ENCODE measurements around the gene ARHGAP1.
A peak's percentile ranks its signal among the peaks of the same experiment; 100 is the strongest.
"Not testable (repeated sequence)": the region's sequence is repeated elsewhere in the genome, so short reads cannot be mapped to it uniquely, and the experiment has no call there.

Gene ARHGAP1

DNA sequence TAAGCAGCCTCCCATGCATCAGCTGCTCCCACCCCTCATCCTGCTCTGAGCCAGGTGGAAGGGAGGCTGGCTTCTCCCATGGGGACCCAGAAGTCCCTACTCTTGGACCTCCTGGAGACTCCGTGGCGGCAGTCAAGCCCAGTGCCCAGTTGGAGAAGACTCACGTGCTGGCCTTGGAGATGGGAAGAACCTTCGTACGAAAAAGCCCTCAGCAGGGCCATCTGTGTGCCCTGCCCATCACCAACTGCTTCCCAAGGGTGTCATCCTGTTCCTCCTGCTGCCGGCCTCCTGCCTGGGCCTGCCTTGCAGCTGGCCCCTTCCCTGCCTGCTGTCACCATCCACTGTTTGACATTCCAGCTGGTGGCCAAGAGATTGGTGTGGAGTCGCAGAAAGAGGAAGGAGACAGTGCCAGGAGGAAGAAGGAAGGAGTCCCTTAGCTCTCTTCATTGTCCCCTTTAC, 28.0 kb downstream of the ARHGAP1 start:
- no peak for DNase-seq (ENCODE audit: low read depth in 1 of 2, low spot score in 1 of 2)
- in situ Hi-C loops (cut with HindIII; ENCODE audit: low pct_unique_long_range_greater_than_20kb, low sequenced_read_pairs): no loop called here

DNA sequence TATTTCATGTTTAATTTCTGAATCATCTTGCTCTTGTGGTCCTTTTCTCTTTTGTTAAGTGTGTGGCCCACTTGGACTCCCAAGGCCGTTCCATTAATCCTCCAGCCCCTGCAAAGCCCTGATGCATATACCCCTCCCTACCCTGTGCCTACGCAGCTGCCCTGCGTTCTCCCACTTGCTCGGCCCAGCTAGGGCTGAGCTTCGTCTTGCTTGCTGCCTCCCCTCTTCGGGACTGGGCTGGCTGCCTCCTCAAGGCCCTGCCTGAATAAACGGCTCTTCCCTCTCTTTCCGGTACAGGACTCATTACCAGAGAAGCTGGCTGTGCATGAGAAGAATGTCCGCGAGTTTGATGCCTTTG, 28.5 kb downstream of the ARHGAP1 start:
- in situ Hi-C loops (cut with HindIII; ENCODE audit: low pct_unique_long_range_greater_than_20kb, low sequenced_read_pairs): no loop called here
- DNase-seq (ENCODE audit: low read depth in 1 of 2, low spot score in 1 of 2): no peak
- no peak for TF ChIP-seq JUND (IDR thresholded peaks at IDR 0.05; ENCODE audit: low read depth)

More for the DNA sequence above, 28.0 kb downstream of the ARHGAP1 start:
- no peak for TF ChIP-seq JUND (IDR thresholded peaks at IDR 0.05; ENCODE audit: low read depth)

DNA sequence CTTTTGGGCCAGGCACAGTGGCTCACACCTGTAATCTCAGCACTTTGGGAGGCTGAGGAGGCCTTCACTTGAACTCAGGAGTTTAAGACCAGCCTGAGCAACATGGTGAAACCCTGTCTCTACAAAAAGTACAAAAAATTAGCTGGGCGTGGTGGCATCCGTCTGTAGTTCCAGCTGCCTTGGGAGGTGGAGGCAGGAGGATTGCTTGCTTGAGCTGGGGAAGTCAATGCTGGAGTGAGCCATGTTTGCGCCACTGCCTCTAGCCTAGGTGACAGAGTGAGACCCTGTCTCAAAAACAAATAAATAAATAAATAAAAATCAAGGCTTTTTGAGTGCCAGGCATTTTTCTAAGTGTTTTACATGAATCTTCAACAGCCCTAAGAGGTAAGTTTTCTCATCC, 29.9 kb downstream of the ARHGAP1 start:
- DNase-seq (ENCODE audit: low read depth in 1 of 2, low spot score in 1 of 2); in situ Hi-C loops (cut with HindIII; ENCODE audit: low pct_unique_long_range_greater_than_20kb, low sequenced_read_pairs): not testable (repeated sequence)

DNA sequence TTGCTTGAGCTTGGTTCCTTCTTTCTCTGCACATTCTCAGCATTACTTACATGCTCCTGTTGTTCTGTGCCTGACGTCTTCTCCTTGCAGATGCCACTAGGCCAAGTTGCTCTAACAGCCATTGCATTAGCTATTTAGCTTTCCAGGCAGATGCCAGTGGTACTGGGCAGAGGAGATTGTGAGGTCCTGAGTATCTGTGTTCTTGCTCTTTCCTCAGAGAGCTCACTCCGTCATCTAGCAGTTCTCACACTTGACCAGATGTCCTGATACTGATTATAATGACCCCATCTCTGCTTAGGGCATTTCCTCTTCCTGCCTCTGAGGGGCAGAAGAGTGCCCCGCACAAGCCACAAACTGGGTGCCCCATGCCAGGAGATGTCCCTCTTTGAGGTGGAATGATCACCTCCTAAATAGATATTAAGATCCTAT, 30.7 kb downstream of the ARHGAP1 start:
- peak in 1 of 2 experiments; percentile 35 for DNase-seq (ENCODE audit: low read depth in 1 of 2, low spot score in 1 of 2)
- no peak for TF ChIP-seq JUND (IDR thresholded peaks at IDR 0.05; ENCODE audit: low read depth)
- in situ Hi-C loops (cut with HindIII; ENCODE audit: low pct_unique_long_range_greater_than_20kb, low sequenced_read_pairs): no loop called here

DNA sequence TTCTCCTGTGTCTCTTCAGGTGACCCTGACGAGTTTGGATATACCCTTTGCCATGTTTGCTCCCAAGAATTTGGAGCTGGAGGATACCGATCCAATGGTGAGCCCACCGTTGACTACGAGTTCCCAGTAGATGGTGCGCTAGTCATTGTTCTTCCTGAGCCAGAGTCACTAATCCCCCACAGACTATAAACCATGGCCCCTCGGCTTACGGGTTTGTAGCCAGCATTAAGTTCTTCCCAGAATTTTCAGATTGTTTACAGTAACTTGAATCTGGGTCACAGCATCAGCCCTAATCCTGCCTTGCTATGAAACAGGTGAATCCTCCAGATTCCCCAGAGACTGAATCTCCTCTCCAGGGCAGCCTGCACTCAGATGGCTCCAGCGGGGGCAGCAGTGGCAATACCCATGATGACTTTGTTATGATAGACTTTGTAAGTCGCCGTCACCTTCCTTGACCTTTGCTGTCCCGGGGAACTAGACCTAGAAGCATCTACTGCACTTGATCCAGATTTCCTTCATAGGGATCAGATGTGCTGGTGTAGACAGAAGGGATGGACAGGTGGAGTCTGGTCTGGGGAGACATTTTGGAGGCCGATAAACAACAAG, 31.8 kb downstream of the ARHGAP1 start:
- in situ Hi-C loops (cut with HindIII; ENCODE audit: low pct_unique_long_range_greater_than_20kb, low sequenced_read_pairs): no loop called here
- DNase-seq (ENCODE audit: low read depth in 1 of 2, low spot score in 1 of 2): no peak
- no peak for TF ChIP-seq JUND (IDR thresholded peaks at IDR 0.05; ENCODE audit: low read depth)

DNA sequence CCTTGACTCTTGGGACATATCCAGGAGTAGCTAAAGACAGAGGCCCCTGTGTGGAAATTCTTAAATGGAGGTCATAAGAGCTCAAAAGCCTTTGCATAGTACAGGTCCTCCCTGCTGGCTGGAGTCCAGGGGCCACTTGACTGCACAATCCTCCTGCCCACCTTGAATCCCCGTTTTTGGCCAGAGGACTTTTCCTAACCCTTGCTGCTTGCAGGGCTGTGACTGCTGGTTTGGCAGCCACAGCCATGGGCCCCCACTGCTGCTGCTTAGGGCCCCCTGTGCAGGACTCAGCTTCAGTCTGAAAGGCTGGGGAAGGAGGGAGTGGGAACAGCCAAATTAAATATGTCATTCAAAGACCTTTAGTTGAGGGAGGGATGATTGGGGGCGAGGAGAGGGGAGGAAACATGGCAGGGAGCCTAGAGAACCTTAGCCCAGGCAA, 33.4 kb downstream of the ARHGAP1 start:
- in situ Hi-C loops (cut with HindIII; ENCODE audit: low pct_unique_long_range_greater_than_20kb, low sequenced_read_pairs): no loop called here
- DNase-seq (ENCODE audit: low read depth in 1 of 2, low spot score in 1 of 2): no peak
- TF ChIP-seq JUND (IDR thresholded peaks at IDR 0.05; ENCODE audit: low read depth): no peak

DNA sequence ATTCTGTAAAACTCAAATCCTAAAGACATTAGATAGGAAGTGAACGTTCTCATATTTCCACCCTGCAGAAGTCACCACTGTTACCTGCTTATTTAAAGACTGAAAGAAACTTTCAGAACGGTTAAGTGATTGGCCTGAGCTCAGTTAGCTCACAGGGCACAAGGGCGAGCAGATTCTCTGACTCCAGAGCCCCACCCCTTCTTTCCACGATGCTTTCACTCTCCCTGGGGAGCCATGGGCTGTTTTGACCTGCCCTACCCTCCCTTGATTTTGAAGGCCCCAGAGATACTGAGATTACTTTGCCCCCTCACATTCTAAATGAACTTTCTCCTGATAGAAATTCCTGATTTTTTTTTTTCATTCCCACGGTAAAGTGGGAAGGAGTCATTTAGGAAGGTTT, 33.9 kb downstream of the ARHGAP1 start:
- in situ Hi-C loops (cut with HindIII; ENCODE audit: low pct_unique_long_range_greater_than_20kb, low sequenced_read_pairs): no loop called here
- DNase-seq (ENCODE audit: low read depth in 1 of 2, low spot score in 1 of 2): no peak
- no peak for TF ChIP-seq JUND (IDR thresholded peaks at IDR 0.05; ENCODE audit: low read depth)

DNA sequence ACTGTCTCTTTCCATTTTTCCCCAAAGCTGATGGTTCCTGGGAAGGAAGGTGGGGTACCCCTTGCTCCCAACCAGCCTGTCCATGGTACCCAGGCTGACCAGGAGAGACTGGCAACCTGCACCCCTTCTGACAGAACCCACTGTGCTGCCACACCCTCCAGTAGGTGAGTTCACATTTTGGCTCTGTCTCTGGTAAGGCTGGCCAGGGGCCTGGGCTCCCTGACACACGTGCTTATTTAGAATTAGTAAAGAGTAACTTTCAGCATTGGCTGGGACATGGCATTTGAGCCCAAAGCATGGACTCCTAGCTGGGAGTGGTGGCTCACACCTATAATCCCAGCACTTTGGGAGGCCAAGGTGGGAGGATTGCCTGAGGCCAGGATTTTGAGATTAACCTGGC, 35.1 kb downstream of the ARHGAP1 start:
- DNase-seq (ENCODE audit: low read depth in 1 of 2, low spot score in 1 of 2): no peak
- no peak for TF ChIP-seq JUND (IDR thresholded peaks at IDR 0.05; ENCODE audit: low read depth)
- in situ Hi-C loops (cut with HindIII; ENCODE audit: low pct_unique_long_range_greater_than_20kb, low sequenced_read_pairs): no loop called here

DNA sequence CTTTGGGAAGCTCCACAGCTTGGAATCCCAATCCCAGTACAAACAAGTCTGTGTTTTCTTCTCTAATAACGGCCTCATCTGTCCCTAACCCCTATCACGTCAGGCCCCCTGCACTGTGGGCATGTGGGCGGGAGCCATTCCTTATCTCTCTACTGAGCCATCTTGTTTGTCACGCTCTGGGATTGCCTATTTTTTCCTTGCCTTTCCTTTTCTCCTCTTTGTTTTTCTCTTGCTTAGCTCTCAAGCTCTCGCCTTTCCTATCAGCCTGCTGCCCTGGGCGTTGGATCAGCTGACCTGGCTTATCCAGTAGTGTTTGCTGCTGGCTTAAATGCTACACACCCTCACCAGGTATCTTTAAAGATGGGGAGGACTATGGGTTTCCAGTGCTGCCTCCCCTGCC, 35.8 kb downstream of the ARHGAP1 start:
- in situ Hi-C loops (cut with HindIII; ENCODE audit: low pct_unique_long_range_greater_than_20kb, low sequenced_read_pairs): no loop called here
- DNase-seq (ENCODE audit: low read depth in 1 of 2, low spot score in 1 of 2): no peak
- no peak for TF ChIP-seq JUND (IDR thresholded peaks at IDR 0.05; ENCODE audit: low read depth)

DNA sequence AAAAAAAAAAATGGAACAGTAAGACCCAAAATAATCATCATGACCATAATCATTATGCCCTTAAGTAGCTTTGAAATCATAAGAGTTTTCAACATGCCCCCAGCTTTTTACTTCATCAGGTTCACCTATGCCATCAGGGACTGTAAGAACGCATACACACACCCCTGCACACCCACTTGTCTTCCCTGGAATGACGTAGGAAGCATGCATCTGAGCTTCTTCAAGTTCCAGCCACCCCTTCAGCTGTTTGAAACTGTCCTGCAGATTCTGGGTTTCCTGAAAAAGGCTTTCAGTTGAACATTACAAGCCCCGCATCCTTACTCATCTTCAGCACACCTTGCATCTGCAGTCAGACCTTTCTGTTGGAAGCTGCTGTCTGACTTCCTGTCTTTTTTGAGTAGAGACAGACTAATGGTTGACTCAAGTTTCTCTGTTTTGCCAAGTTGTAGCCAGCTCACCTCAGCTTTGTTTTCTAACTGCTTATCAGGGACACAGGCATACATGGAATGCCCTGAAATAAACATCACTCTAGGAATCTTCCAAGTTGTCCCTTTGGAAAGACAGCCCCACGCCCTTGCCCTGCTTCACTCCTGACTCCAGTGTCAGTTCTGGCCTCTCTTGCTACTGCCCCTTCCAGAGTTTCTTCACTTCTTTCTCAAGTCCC, 37.0 kb downstream of the ARHGAP1 start:
- in situ Hi-C loops (cut with HindIII; ENCODE audit: low pct_unique_long_range_greater_than_20kb, low sequenced_read_pairs): no loop called here
- no peak for DNase-seq (ENCODE audit: low read depth in 1 of 2, low spot score in 1 of 2)
- TF ChIP-seq JUND (IDR thresholded peaks at IDR 0.05; ENCODE audit: low read depth): no peak

DNA sequence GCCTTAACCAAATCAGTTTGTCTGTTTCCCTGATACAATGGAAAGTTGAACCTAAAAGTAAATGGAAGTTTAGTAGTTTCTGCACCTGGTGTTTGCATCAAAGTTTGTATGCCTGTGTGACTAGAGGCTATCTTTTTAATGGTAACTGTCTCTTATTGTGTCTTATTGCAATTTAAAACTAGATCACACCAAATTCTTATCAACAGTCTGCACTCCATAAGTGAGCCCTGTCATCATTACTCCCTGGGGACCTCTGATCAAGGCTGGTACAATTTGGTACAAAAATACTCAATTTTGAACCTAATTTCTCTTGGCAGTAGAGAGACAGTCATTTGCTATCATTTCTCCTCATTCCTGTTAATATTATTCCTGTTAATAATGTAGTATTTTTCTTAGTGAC, 38.1 kb downstream of the ARHGAP1 start:
- TF ChIP-seq JUND (IDR thresholded peaks at IDR 0.05; ENCODE audit: low read depth): no peak
- in situ Hi-C loops (cut with HindIII; ENCODE audit: low pct_unique_long_range_greater_than_20kb, low sequenced_read_pairs): no loop called here
- no peak for DNase-seq (ENCODE audit: low read depth in 1 of 2, low spot score in 1 of 2)

DNA sequence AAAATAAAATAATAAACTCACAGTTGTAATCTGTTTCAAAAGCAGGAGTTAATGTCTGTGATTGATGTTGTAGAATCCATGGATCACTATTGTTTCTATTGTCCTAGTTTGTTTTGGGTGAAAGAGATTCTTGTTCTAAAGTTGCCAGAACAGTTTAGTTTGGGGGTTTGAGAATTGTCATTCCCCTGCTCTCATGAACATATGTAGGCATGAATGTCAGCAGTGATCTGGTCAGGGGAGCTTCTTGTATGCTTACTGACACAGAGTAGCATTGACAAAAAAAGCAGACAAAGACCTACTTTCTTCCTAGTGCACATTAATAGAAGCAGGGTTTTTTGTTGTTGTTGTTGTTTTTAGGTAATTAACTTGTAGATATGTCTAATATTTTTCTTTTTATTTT, 38.6 kb downstream of the ARHGAP1 start:
- no peak for TF ChIP-seq JUND (IDR thresholded peaks at IDR 0.05; ENCODE audit: low read depth)
- in situ Hi-C loops (cut with HindIII; ENCODE audit: low pct_unique_long_range_greater_than_20kb, low sequenced_read_pairs): no loop called here
- DNase-seq (ENCODE audit: low read depth in 1 of 2, low spot score in 1 of 2): no peak

DNA sequence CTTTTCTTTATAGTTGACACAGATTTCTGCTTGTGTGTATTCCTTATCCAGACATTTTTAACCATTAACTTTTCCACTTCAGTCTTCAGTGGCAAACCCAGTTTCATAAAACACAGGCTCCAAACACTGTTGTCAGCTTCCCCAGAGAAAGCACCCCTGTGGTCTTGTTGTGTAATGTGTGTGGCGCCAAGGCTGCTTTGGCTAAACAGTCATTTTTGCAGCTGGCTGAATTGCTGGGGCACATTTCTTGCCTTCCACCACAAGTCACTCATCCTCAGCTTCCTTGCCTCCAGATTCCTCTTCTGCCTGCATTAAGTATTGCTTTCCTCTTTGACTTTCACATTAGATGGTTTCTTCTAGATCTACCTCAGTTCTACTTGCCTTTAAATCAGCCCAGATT, 40.5 kb downstream of the ARHGAP1 start:
- TF ChIP-seq JUND (IDR thresholded peaks at IDR 0.05; ENCODE audit: low read depth): no peak
- in situ Hi-C loops (cut with HindIII; ENCODE audit: low pct_unique_long_range_greater_than_20kb, low sequenced_read_pairs): no loop called here
- no peak for DNase-seq (ENCODE audit: low read depth in 1 of 2, low spot score in 1 of 2)

DNA sequence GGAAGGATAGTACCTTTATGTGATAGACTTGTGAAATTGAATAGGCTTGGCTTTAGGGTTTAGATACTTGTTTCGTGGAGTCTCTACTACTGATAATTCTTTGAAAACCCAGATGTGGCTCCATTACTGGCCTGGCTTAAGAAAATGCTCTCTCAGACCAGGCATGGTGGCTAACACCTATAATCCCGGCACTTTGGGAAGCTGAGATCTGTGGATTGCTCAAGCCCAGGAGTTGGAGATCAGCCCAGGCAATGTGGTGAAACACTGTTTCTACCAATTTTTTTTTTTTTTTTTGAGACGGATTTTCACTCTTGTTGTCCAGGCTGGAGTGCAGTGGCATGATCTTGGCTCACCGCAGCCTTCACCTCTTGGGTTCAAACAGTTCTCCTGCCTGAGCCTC, 42.2 kb downstream of the ARHGAP1 start:
- no peak for DNase-seq (ENCODE audit: low read depth in 1 of 2, low spot score in 1 of 2)
- no peak for TF ChIP-seq JUND (IDR thresholded peaks at IDR 0.05; ENCODE audit: low read depth)
- in situ Hi-C loops (cut with HindIII; ENCODE audit: low pct_unique_long_range_greater_than_20kb, low sequenced_read_pairs): no loop called here

Measured in T47D (cell line).